HepG2 (cell line): ENCODE data around the gene TSPAN9. TPM values are rescaled to one million over a fixed set of nuclear protein-coding genes. Genes with fewer than 3 reads are reported as not detected.

ENCODE experiments used
- FOXA3 ChIP-seq: IDR thresholded peaks from 2 replicates; pipeline ENCODE4 v1.6.1; 2016; ENCODE audit warnings: missing genetic modification reagents, missing compliant biosample characterization
- HIVEP1 ChIP-seq: sonication (generic); formaldehyde crosslinking; IDR thresholded peaks from 2 replicates; pipeline ENCODE4 v1.4.0; 2020; ENCODE audit warnings: mild to moderate bottlenecking, missing genetic modification reagents
- PLRG1 ChIP-seq: fragments of 450-650 bp; conservative IDR thresholded peaks from 2 replicates; pipeline ENCODE4 v1.6.1; 2016
- SOX13 ChIP-seq, 3 experiments: fragments of 450-650 bp in 1 of 3; sonication (generic) in 1 of 3; formaldehyde crosslinking in 1 of 3; IDR thresholded peaks in 2 of 3; conservative IDR thresholded peaks in 1 of 3; 2 replicates each; pipeline versions ENCODE4 v1.5.0 to v1.6.1; 2016 to 2020; ENCODE audit warnings: antibody characterized with exemption in 1 of 3, mild to moderate bottlenecking in 1 of 3, missing compliant biosample characterization in 1 of 3, missing genetic modification reagents in 1 of 3, moderate library complexity in 1 of 3
- SRSF1 ChIP-seq: fragments of 200-400 bp; formaldehyde crosslinking; optimal IDR thresholded peaks from 2 replicates; pipeline ENCODE3; 2017; ENCODE audit warnings: mild to moderate bottlenecking, low read depth, low read length, moderate library complexity
- polyA plus RNA-seq, 8 experiments: library from polyadenylated mRNA; depleted of rRNA in 3 of 8; stranded (reverse) in 7 of 8; unstranded in 1 of 8; fragments of >200 nt; fragmentation: Illumina TruSeq in 4 of 8; extraction: Trizol in 4 of 8; gene quantifications; 2 replicates each; pipeline versions ENCODE4 v1.2.1 to v1.2.3, GENCODE V29; 2011 to 2016; ENCODE audit warnings: low read depth in 4 of 8, missing spikeins in 1 of 8, mixed read lengths in 1 of 8; ENCODE audit not compliant: insufficient read depth in 1 of 8
- total RNA-seq, 5 experiments: library from RNA; depleted of rRNA; stranded (reverse); fragments of >200 nt; fragmentation: Illumina TruSeq; extraction: Trizol; gene quantifications; 2 replicates each; pipeline ENCODE4 v1.2.3, GENCODE V29; 2016; ENCODE audit warnings: low read depth in 1 of 5
- TF ChIP-seq, protein P1 (sequence below), 2 experiments: fragments of 450-650 bp in 1 of 2; sonication (generic) in 1 of 2; formaldehyde crosslinking in 1 of 2; IDR thresholded peaks; 2 replicates each; pipeline versions ENCODE4 v1.6.1 to v1.8.0; 2016 to 2022; ENCODE audit warnings: antibody characterized with exemption in 1 of 2, mild to moderate bottlenecking in 1 of 2, missing genetic modification reagents in 1 of 2
- TF ChIP-seq, protein P2 (sequence below): sonication (generic); formaldehyde crosslinking; conservative IDR thresholded peaks from 2 replicates; pipeline ENCODE4 v1.8.1; 2023; ENCODE audit warnings: missing genetic modification reagents
- TF ChIP-seq, protein P3 (sequence below): sonication (generic); formaldehyde crosslinking; IDR thresholded peaks from 2 replicates; pipeline ENCODE4 v1.9.0; 2021; ENCODE audit warnings: mild to moderate bottlenecking, missing genetic modification reagents

The TSPAN9 gene
- total and polyA plus RNA-seq, 2 of the 13 experiments (the other 11 are each of a cell fraction or from before 2014, with no cell fraction given) = 18.1 to 42.3 TPM

DNA sequence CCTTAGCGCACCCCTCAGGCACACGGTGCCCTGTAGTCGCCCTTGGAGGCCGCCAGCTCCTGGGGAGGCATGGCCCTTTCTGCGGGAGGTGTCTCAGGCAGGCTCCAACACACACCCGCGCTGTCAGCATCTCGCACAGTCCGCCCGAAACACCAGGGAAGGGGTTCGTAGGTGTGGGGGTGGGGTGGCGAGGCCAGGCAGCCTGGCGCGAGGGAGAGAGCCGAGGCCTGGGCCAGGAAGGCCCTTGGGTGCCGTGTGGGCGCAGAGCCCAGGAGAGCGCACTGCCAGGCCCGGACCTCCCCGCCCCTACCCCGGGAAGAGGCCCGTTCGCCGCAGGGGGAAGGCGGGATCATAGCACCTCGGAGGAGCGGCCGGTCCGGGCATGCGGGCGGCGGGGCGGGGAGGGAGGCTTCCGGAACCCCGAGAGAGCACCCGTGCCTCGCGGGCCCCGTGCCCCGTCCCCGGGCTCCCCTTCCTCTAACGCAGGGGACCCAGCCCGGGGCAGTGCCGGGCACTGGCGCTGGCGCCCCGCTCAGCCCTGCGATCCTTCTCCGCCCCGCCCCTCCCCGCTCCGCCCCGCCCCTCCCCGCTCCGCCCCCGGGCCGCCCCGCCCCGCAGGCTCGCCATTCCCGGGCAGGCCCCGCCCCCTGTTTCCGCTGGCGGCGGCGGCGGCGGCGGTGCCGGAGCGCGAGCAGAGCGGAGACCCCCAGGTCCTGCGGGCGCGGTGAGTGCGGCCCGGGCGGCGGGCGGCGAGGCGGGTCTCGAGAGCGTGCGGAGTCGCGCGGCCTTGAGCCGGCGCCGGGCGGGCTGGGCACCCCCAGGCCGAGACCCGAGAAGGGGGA, at the start of gene TSPAN9 (continued):
- TF ChIP-seq, protein P1, sequence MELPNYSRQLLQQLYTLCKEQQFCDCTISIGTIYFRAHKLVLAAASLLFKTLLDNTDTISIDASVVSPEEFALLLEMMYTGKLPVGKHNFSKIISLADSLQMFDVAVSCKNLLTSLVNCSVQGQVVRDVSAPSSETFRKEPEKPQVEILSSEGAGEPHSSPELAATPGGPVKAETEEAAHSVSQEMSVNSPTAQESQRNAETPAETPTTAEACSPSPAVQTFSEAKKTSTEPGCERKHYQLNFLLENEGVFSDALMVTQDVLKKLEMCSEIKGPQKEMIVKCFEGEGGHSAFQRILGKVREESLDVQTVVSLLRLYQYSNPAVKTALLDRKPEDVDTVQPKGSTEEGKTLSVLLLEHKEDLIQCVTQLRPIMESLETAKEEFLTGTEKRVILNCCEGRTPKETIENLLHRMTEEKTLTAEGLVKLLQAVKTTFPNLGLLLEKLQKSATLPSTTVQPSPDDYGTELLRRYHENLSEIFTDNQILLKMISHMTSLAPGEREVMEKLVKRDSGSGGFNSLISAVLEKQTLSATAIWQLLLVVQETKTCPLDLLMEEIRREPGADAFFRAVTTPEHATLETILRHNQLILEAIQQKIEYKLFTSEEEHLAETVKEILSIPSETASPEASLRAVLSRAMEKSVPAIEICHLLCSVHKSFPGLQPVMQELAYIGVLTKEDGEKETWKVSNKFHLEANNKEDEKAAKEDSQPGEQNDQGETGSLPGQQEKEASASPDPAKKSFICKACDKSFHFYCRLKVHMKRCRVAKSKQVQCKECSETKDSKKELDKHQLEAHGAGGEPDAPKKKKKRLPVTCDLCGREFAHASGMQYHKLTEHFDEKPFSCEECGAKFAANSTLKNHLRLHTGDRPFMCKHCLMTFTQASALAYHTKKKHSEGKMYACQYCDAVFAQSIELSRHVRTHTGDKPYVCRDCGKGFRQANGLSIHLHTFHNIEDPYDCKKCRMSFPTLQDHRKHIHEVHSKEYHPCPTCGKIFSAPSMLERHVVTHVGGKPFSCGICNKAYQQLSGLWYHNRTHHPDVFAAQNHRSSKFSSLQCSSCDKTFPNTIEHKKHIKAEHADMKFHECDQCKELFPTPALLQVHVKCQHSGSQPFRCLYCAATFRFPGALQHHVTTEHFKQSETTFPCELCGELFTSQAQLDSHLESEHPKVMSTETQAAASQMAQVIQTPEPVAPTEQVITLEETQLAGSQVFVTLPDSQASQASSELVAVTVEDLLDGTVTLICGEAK (IDR thresholded peaks at IDR 0.05) = no peak
- TF ChIP-seq, protein P1 (CRISPR knock-in tag; IDR thresholded peaks at IDR 0.05) = peak; percentile 47
- TF ChIP-seq SOX13 (IDR thresholded peaks at IDR 0.05) = no peak
- TF ChIP-seq SOX13 (CRISPR knock-in tag; conservative IDR thresholded peaks at IDR 0.05 in 1 of 2, IDR thresholded peaks at IDR 0.05 in 1 of 2) = 0 out of 4 replicates have a peak, but pooled peaks of 1 of the 2 experiments have one; percentile 7
- TF ChIP-seq FOXA3 = no peak
- peak; percentile 11 for TF ChIP-seq SRSF1
- TF ChIP-seq, protein P2, sequence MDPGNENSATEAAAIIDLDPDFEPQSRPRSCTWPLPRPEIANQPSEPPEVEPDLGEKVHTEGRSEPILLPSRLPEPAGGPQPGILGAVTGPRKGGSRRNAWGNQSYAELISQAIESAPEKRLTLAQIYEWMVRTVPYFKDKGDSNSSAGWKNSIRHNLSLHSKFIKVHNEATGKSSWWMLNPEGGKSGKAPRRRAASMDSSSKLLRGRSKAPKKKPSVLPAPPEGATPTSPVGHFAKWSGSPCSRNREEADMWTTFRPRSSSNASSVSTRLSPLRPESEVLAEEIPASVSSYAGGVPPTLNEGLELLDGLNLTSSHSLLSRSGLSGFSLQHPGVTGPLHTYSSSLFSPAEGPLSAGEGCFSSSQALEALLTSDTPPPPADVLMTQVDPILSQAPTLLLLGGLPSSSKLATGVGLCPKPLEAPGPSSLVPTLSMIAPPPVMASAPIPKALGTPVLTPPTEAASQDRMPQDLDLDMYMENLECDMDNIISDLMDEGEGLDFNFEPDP (CRISPR knock-in tag) = no peak
- TF ChIP-seq PLRG1 = no peak
- TF ChIP-seq HIVEP1 (CRISPR knock-in tag) = peak; percentile 40; the same call in 1 of the 2 replicates
- TF ChIP-seq, protein P3, sequence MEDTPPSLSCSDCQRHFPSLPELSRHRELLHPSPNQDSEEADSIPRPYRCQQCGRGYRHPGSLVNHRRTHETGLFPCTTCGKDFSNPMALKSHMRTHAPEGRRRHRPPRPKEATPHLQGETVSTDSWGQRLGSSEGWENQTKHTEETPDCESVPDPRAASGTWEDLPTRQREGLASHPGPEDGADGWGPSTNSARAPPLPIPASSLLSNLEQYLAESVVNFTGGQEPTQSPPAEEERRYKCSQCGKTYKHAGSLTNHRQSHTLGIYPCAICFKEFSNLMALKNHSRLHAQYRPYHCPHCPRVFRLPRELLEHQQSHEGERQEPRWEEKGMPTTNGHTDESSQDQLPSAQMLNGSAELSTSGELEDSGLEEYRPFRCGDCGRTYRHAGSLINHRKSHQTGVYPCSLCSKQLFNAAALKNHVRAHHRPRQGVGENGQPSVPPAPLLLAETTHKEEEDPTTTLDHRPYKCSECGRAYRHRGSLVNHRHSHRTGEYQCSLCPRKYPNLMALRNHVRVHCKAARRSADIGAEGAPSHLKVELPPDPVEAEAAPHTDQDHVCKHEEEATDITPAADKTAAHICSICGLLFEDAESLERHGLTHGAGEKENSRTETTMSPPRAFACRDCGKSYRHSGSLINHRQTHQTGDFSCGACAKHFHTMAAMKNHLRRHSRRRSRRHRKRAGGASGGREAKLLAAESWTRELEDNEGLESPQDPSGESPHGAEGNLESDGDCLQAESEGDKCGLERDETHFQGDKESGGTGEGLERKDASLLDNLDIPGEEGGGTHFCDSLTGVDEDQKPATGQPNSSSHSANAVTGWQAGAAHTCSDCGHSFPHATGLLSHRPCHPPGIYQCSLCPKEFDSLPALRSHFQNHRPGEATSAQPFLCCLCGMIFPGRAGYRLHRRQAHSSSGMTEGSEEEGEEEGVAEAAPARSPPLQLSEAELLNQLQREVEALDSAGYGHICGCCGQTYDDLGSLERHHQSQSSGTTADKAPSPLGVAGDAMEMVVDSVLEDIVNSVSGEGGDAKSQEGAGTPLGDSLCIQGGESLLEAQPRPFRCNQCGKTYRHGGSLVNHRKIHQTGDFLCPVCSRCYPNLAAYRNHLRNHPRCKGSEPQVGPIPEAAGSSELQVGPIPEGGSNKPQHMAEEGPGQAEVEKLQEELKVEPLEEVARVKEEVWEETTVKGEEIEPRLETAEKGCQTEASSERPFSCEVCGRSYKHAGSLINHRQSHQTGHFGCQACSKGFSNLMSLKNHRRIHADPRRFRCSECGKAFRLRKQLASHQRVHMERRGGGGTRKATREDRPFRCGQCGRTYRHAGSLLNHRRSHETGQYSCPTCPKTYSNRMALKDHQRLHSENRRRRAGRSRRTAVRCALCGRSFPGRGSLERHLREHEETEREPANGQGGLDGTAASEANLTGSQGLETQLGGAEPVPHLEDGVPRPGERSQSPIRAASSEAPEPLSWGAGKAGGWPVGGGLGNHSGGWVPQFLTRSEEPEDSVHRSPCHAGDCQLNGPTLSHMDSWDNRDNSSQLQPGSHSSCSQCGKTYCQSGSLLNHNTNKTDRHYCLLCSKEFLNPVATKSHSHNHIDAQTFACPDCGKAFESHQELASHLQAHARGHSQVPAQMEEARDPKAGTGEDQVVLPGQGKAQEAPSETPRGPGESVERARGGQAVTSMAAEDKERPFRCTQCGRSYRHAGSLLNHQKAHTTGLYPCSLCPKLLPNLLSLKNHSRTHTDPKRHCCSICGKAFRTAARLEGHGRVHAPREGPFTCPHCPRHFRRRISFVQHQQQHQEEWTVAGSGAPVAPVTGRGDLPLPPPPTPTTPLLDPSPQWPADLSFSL (CRISPR knock-in tag) = 0 out of 2 replicates have a peak, but pooled peaks have one; percentile 22
